ENCODE results near the gene CCDC9B.
A peak's percentile ranks its signal among the peaks of the same experiment; 100 is the strongest.

DNA sequence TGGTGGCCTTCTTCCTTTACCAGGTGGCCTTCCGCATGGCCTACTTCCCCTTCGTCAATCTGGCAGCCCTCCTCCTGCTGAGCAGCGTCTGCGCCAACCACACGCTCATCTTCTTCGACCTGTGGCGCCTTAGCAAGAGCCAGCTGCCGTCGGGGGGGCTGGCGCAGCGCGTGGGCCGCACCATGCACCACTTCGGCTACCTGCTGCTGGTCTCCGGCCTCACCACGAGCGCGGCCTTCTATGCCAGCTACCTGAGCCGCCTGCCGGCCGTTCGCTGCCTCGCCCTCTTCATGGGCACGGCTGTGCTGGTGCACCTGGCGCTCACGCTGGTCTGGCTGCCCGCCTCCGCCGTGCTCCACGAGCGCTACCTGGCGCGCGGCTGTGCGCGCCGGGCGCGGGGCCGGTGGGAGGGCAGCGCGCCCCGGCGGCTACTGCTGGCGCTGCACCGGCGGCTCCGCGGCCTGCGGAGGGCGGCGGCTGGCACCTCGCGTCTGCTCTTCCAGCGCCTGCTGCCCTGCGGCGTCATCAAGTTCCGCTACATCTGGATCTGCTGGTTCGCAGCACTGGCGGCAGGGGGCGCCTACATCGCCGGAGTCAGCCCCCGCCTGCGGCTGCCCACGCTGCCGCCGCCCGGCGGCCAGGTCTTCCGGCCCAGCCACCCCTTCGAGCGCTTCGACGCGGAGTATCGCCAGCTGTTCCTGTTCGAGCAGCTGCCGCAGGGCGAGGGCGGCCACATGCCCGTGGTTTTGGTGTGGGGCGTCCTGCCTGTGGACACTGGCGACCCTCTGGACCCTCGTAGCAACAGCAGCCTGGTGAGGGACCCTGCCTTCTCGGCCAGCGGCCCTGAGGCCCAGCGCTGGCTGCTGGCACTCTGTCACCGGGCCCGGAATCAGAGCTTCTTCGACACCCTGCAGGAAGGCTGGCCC is 27.2 kb upstream of the CCDC9B start:
- TF ChIP-seq CTCF (IDR thresholded peaks at IDR 0.05; ENCODE audit: borderline replicate concordance, extremely low read depth, low read length, poor library complexity, severe bottlenecking) (peak; percentile 83), EZH2 (IDR thresholded peaks at IDR 0.05; ENCODE audit: borderline replicate concordance, low read depth, low read length, severe bottlenecking) (no peak)

Data from DND-41 (cell line).